Activated T-cell treated with anti-CD3 and anti-CD28 coated beads, Interleukin-2, amount 50 U/mL, for 4 hours (primary cell): ENCODE data around the gene SLC35G3. TPM values are rescaled to one million over a fixed set of nuclear protein-coding genes. Genes with fewer than 3 reads are reported as not detected.
A peak's percentile ranks its signal among the peaks of the same experiment; 100 is the strongest.
"Not testable (repeated sequence)": the region's sequence is repeated elsewhere in the genome, so short reads cannot be mapped to it uniquely, and the experiment has no call there.

Source experiments
- ATAC-seq, 2 donors: fragments of 200-7000 bp; cut with Tn5 transposase; one replicate each; pipeline ENCODE4 v1.10.0; 2021
- DNase-seq: peaks from one replicate; pipeline ENCODE4 v3.0.0-alpha.2; 2020
- H3K27me3 Mint-ChIP-seq: one replicate; pipeline ENCODE4 v1.8.0; 2021; ENCODE audit warnings: low read depth, mixed read lengths
- H3K36me3 Mint-ChIP-seq: one replicate; pipeline ENCODE4 v1.8.0; 2022; ENCODE audit warnings: mixed read lengths; ENCODE audit not compliant: insufficient read depth
- H3K4me1 Mint-ChIP-seq: one replicate; pipeline ENCODE4 v1.8.0; 2021; ENCODE audit warnings: low read depth, mixed read lengths
- H3K4me3 Mint-ChIP-seq: one replicate; pipeline ENCODE4 v1.8.0; 2021; ENCODE audit warnings: mild to moderate bottlenecking, moderate library complexity, mixed read lengths
- H3K9me3 Mint-ChIP-seq: one replicate; pipeline ENCODE4 v1.8.0; 2021; ENCODE audit warnings: mixed read lengths
- total RNA-seq, 3 donors: library from RNA; stranded (reverse); gene quantifications; one replicate each; pipeline ENCODE4 v1.2.1, GENCODE V29; 2021

The SLC35G3 gene
- total RNA-seq, 3 donors from 2014 or later, result not detected

- Mint-ChIP-seq H3K36me3 (peaks cover 7% of the 10 kb centered on the region), H3K4me3 (no peak overlapping the region), H3K9me3 (peaks cover 4% of the 10 kb centered on the region), H3K27me3 (no peaks in the 10 kb centered on the region), H3K4me1 (peaks cover 35% of the 10 kb centered on the region)
- DNase-seq, result no peak
- no peak for ATAC-seq
Observed at GRCh38 chr17:35224436-35224835, 30.2 kb upstream of the SLC35G3 start.

DNA sequence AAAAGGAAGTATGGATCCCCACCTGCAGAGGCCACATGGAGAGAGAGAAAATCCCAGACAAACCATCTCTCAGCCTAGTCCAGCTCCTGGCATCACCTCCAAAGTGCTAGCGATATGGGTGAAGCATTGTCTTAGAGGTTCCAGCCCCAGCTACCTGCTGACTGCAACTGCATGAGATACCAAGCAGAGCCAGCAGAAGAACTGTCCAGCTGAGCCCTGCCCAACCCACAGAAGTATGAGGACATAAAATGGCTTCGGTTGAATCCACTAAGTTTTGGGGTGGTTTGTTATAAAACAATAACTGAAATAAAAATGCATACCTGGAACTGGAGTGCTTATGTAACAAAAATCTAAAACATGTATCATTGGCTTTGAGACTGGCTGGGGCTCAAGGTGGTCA lies 28.3 kb upstream of the SLC35G3 start:
- ATAC-seq (no peak), DNase-seq (no peak)
- Mint-ChIP-seq H3K27me3 (no peaks in the 10 kb centered on the region), H3K36me3 (peaks cover 7% of the 10 kb centered on the region), H3K4me3 (no peak overlapping the region), H3K9me3 (peaks cover 4% of the 10 kb centered on the region), H3K4me1 (peaks cover 45% of the 10 kb centered on the region)

- ATAC-seq (no peak), DNase-seq (no peak)
- Mint-ChIP-seq H3K9me3 (peaks cover 4% of the 10 kb centered on the region), H3K27me3 (no peaks in the 10 kb centered on the region), H3K36me3 (peaks cover 4% of the 10 kb centered on the region), H3K4me1 (peaks cover 68% of the 10 kb centered on the region), H3K4me3 (peak overlapping the region; percentile 45)
Observed at GRCh38 chr17:35218915-35219314, 24.7 kb upstream of the SLC35G3 start.

GRCh38 chr17:35217107-35217506 lies 22.9 kb upstream of the SLC35G3 start:
- no peaks in the 10 kb centered on the region for H3K27me3 Mint-ChIP-seq
- H3K36me3 Mint-ChIP-seq, result peaks cover 3% of the 10 kb centered on the region
- H3K9me3 Mint-ChIP-seq, result peaks cover 11% of the 10 kb centered on the region
- no peak overlapping the region for H3K4me3 Mint-ChIP-seq
- ATAC-seq, result no peak
- no peak for DNase-seq
- peaks cover 83% of the 10 kb centered on the region for H3K4me1 Mint-ChIP-seq

DNA sequence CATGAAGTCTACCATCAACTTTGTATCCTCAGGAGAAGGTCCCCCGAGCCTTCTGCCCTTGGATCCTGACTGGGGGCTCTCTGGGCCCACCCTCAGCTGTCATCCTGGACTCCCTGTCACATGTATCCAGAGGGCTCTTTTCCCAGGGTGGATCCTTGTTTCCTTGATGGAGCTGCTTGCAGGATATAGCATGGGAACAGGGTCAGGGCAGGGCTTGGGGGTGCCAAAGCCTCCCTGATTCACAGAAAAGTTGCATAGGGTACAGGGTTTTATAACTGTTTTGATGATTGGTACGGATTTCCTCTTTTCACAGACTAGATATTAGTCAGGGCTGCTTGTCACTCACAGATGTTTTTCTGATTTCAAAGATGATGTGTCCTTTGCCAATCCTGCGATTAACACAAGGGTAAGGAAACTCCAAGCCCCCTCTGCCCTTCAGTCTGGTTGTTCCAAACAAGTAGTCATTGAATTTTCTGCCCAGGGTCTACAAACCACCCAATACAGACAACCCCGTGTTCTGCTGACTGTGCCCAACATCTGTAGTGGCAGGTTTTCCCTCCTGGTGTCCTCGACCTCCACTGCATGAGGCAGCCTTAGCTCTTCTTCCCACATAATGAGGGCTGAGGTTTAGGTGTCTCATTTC lies 20.6 kb upstream of the SLC35G3 start:
- Mint-ChIP-seq H3K27me3 (no peaks in the 10 kb centered on the region), H3K4me1 (peaks cover 86% of the 10 kb centered on the region), H3K9me3 (peaks cover 17% of the 10 kb centered on the region), H3K36me3 (peaks cover 3% of the 10 kb centered on the region), H3K4me3 (peak overlapping the region; percentile 61)
- ATAC-seq, result peak; percentile 64 to 69
- DNase-seq, result no peak

DNA sequence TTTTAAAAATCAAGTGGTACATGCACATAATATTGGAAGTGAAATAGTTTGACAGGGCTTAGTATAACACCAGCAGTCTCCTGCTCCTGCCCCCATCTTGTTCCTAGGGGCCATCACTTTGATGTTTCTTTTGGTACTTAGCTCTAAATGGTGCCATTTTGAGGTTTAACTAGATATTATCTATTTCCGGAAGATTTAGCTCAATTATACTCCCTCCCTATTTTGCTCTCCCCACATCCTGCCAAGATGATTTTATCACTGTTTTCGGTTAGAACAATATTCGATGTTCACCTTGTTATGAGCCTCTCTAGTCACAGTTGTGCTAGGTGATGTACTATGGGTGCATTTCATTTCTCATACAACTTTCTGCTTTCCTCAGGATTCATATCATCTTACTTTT lies 20.0 kb upstream of the SLC35G3 start:
- Mint-ChIP-seq H3K36me3 (peaks cover 3% of the 10 kb centered on the region), H3K9me3 (peaks cover 17% of the 10 kb centered on the region), H3K4me1 (peaks cover 86% of the 10 kb centered on the region), H3K4me3 (peak overlapping the region; percentile 61), H3K27me3 (no peaks in the 10 kb centered on the region)
- ATAC-seq, result peak; percentile 59 to 63
- DNase-seq, result no peak

DNA sequence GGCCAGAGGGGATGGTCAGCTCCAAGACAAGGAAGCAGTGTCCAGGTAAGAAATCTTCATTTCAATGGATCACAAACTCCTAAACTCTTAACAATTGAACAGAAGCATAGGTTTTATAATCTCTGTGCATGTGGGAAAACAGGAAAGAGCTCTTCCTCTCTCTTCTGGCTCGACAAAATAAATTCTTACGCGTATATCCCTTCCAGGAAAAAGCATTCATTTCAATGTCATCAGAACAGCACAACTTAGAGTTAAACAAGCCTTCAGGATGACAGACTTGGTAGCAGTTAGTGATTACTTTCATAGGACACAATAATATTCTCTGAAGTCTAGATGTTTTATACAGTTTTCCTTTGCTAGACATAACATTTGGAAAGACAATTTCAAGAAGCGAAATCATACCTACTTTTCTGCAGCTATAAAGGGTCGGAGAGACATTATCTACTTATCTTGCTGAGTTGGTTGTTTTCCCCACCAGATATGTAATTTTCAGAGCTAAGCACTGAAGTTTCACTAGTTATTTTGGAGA lies 19.3 kb upstream of the SLC35G3 start:
- DNase-seq, result no peak
- no peak for ATAC-seq
- Mint-ChIP-seq H3K4me1 (peaks cover 83% of the 10 kb centered on the region), H3K9me3 (peaks cover 17% of the 10 kb centered on the region), H3K4me3 (peak overlapping the region; percentile 61), H3K27me3 (no peaks in the 10 kb centered on the region), H3K36me3 (peaks cover 3% of the 10 kb centered on the region)

GRCh38 chr17:35212668-35213067 lies 18.5 kb upstream of the SLC35G3 start:
- Mint-ChIP-seq H3K36me3 (peaks cover 3% of the 10 kb centered on the region), H3K4me1 (peaks cover 78% of the 10 kb centered on the region), H3K27me3 (no peaks in the 10 kb centered on the region), H3K4me3 (peak overlapping the region; percentile 46), H3K9me3 (peaks cover 17% of the 10 kb centered on the region)
- ATAC-seq (peak; percentile 25 to 40), DNase-seq (no peak)

GRCh38 chr17:35210741-35211140 lies 16.5 kb upstream of the SLC35G3 start:
- Mint-ChIP-seq H3K9me3 (peaks cover 17% of the 10 kb centered on the region), H3K4me1 (peaks cover 74% of the 10 kb centered on the region), H3K36me3 (peaks cover 4% of the 10 kb centered on the region), H3K4me3 (no peak overlapping the region), H3K27me3 (no peaks in the 10 kb centered on the region)
- DNase-seq (peak; percentile 33), ATAC-seq (peak; percentile 18 to 23)

DNA sequence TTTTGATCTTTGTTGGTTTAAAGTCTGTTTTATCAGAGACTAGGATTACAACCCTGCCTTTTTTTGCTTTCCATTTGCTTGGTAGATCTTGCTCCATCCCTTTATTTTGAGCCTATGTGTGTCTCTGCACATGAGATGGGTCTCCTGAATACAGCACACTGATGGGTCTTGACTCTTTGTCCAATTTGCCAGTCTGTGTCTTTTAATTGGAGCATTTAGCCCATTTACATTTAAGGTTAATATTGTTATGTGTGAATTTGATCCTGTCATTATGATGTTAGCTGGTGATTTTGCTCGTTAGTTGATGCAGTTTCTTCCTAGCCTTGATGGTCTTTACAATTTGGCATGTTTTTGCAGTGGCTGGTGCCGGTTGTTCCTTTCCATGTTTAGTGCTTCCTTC lies 8.4 kb upstream of the SLC35G3 start:
- H3K4me1 Mint-ChIP-seq, result peaks cover 16% of the 10 kb centered on the region
- peaks cover 12% of the 10 kb centered on the region for H3K9me3 Mint-ChIP-seq
- ATAC-seq, DNase-seq, H3K36me3 Mint-ChIP-seq, H3K27me3 Mint-ChIP-seq, H3K4me3 Mint-ChIP-seq: not testable (repeated sequence)

- not testable (repeated sequence) for ATAC-seq, DNase-seq, H3K27me3 Mint-ChIP-seq, H3K4me3 Mint-ChIP-seq, H3K36me3 Mint-ChIP-seq, H3K9me3 Mint-ChIP-seq
- H3K4me1 Mint-ChIP-seq, result peaks cover 16% of the 10 kb centered on the region
Observed at GRCh38 chr17:35195062-35195461, 869 bp upstream of the SLC35G3 start.

- DNase-seq (peak; percentile 40), ATAC-seq (peak in 1 of 2 donors; percentile 41)
- no peaks in the 10 kb centered on the region for H3K36me3 Mint-ChIP-seq
- no peaks in the 10 kb centered on the region for H3K27me3 Mint-ChIP-seq
- H3K4me3 Mint-ChIP-seq, result no peak overlapping the region
- peaks cover 38% of the 10 kb centered on the region for H3K4me1 Mint-ChIP-seq
- no peaks in the 10 kb centered on the region for H3K9me3 Mint-ChIP-seq
Observed at GRCh38 chr17:35192708-35193107, 1.5 kb downstream of the SLC35G3 start.

- no peaks in the 10 kb centered on the region for H3K36me3 Mint-ChIP-seq
- no peak overlapping the region for H3K4me3 Mint-ChIP-seq
- H3K4me1 Mint-ChIP-seq, result peaks cover 45% of the 10 kb centered on the region
- no peaks in the 10 kb centered on the region for H3K27me3 Mint-ChIP-seq
- DNase-seq (no peak), ATAC-seq (no peak)
- H3K9me3 Mint-ChIP-seq, result no peaks in the 10 kb centered on the region
Observed at GRCh38 chr17:35191001-35191695, 3.0 kb downstream of the SLC35G3 start.

DNA sequence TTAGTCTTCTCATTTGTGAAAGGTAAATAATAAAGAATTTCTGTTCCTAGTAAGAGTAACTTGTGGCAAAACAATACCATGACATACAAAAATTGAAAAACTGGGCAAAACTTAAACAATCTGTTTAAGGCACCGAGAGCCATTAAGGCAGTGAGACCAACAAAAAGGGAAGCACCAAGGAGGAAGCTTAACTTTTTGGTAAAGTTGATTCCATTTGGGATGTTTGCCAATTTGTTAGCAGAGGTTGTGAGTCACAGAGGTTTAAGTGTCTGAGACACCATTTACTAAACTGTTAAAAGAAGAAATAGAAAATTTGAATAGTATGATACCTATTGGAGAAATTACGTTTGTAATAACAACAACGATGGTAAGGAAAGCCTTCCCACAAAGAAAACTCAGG lies 4.9 kb downstream of the SLC35G3 start:
- DNase-seq (no peak), ATAC-seq (no peak)
- H3K4me1 Mint-ChIP-seq, result peaks cover 52% of the 10 kb centered on the region

DNA sequence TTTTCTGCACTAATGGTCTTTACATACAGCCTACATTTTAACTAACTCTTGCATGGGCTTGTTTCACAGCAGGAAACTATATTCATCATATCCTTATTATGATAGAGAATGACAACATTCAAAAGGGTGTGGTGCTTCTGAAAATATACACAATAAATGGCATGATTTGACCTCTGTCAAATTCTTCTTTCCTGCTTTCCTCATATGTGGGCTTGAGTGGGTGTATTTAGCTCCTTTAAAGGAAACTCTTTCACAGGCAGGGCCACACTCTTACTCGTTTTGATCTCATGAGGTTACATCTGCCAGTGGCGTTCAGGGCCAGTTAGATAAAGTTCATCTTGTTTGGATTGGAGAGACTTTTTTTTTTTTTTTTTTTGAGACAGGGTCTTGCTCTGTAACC lies 6.1 kb downstream of the SLC35G3 start:
- Mint-ChIP-seq H3K4me1 (peaks cover 56% of the 10 kb centered on the region), H3K4me3 (no peak overlapping the region), H3K36me3 (no peaks in the 10 kb centered on the region), H3K9me3 (no peaks in the 10 kb centered on the region), H3K27me3 (no peaks in the 10 kb centered on the region)
- ATAC-seq, result no peak
- no peak for DNase-seq

More for the DNA sequence above, 4.9 kb downstream of the SLC35G3 start:
- Mint-ChIP-seq H3K36me3 (no peaks in the 10 kb centered on the region), H3K27me3 (no peaks in the 10 kb centered on the region), H3K9me3 (no peaks in the 10 kb centered on the region), H3K4me3 (no peak overlapping the region)
